PFSK-1 (cell line): ENCODE data around the gene SFI1.

Experiments used
- POLR2AphosphoS5 ChIP-seq: IDR thresholded peaks from 2 replicates; pipeline ENCODE4 v1.6.1; 2012; ENCODE audit warnings: low read depth, mild to moderate bottlenecking, control low read depth, low read length, moderate library complexity
- SIN3A ChIP-seq: IDR thresholded peaks from 2 replicates; pipeline ENCODE4 v1.6.1; 2012; ENCODE audit warnings: mild to moderate bottlenecking, low read length, moderate library complexity, borderline replicate concordance; ENCODE audit not compliant: insufficient read depth

GRCh38 chr22:31561238-31561887, 65.0 kb downstream of the SFI1 start:
- TF ChIP-seq POLR2AphosphoS5 (no peak), SIN3A (no peak)
